GM19455 (cell line): ENCODE measurements around the gene DSN1.

Experiments
- ATAC-seq: cut with Tn5 transposase; IDR thresholded peaks from one replicate; pipeline ENCODE4 v1.9.1; 2021; ENCODE audit not compliant: unreplicated experiment

DSN1 gene

GRCh38 chr20:36796117-36796516 is 22.6 kb upstream of the DSN1 start:
- ATAC-seq = no peak

DNA sequence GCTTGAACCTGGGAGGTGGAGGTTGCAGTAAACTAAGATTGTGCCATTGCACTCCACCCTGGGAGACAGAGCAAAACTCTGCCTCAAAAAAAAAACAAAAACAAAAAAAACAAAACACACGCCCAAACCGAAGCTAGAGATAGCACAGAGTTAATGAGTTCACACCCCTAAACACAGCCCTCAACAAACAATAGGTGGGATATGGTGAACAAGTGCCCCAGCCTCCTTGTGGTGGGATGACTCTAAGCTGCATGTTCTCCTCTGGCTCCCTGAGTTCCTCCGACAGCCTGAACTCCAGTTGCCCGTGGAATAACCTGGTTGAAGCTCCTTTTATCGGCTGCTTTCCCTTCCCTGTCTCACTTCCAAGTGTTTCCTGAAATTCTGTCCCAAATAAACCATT is 22.1 kb upstream of the DSN1 start:
- no peak for ATAC-seq

- ATAC-seq = no peak
Measured at GRCh38 chr20:36794116-36794474, 20.5 kb upstream of the DSN1 start.

DNA sequence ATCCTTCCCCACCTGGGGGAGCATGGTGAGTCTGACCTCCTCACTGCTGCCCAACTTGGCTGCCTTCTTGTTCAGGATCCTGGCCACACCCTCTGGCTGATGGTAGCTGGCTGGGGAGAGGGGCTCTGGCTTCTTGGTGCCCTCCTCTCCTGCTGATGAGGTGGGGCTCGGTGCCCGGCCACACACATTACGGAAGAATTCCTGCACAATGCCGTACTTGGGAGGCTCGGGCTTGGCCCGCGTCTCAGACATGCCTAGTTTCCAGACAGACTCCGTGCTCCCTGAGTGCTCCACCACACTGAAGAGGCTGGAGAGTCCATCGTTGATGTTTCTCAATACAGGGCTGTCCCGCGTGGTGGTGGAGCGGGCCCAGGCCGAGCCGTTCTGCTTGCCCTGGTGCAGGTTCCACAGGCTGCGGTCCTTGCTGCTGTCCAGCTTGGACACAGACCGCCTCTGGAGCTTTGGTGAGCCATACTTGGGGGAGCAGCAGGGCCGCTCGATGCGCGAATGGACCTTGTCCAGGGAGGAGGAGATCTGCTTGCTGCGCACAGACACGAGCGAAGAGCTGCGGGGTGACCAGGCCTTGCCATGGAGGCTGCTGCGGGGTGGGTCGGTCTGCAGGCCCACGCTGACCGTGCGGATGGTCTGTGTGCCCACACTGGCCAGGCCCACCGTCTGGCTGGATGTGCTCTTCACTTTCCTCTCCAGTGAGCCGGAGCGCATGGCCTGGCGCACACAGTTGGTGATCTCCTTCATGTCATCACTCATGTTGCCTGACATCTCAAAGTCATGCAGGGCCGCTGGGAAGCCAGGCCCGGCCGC is 19.9 kb upstream of the DSN1 start:
- ATAC-seq = no peak

DNA sequence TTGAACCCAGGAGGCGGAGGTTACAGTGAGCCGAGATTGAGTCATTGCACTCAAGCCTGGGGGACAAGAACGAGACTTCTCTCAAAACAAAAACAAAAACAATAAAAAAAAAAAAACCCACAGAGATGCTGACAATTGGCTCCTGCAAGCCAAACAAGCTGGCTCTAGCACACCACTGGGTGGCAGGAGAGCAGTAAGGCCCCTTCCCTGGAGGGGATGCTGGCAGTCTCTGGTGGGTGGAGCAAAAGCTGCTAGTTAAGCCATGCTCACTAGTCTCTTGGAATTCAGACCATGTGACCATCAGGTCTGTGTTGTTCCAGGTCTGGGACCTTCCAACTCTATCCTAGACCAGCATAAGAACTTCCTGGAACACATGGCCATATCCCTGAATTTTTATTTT is 18.9 kb upstream of the DSN1 start:
- ATAC-seq = no peak

- ATAC-seq = no peak
Measured at GRCh38 chr20:36791862-36792261, 18.3 kb upstream of the DSN1 start.

- ATAC-seq = no peak
Measured at GRCh38 chr20:36786663-36787062, 13.1 kb upstream of the DSN1 start.

- no peak for ATAC-seq
Measured at GRCh38 chr20:36786246-36786645, 12.7 kb upstream of the DSN1 start.

DNA sequence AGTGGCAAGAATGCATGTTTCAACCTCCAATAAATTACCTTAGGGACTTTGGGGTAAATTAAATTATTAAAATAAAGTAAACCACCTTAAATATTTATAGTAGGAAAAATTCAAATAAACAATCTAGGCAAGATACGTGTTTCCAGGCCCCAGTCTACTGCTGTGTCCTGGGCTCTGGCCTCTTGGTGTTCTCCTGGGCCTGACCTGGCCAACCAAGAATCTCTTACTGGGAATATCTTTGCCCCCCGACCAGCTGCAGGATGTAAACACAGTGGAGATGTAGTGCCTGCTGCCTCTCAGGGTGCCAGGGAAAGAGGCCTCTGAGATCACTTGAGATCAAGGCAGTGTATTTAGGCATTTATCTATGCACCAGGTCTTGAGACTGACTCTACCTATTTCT is 11.7 kb upstream of the DSN1 start:
- no peak for ATAC-seq

GRCh38 chr20:36784900-36785299 is 11.3 kb upstream of the DSN1 start:
- ATAC-seq = no peak

DNA sequence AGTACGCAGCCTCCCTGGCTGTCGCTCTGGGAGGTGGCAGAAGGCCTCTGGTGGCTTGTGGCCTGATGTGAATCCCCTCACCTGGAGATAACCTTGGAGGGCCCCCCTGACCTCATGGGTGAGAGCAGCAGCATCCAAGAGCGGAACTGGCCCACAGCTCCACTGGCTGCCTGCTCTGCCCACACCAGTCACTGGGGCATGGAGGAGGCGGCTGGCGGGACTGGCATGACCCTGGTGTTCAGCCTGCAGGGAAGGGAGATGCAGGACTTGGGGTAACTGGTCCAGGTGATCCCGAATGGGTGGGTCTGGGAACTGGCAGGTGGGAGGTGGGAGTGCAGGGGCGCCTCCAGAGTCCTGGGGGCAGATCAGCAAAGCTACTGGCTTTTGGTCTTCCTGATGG is 10.6 kb upstream of the DSN1 start:
- no peak for ATAC-seq

DNA sequence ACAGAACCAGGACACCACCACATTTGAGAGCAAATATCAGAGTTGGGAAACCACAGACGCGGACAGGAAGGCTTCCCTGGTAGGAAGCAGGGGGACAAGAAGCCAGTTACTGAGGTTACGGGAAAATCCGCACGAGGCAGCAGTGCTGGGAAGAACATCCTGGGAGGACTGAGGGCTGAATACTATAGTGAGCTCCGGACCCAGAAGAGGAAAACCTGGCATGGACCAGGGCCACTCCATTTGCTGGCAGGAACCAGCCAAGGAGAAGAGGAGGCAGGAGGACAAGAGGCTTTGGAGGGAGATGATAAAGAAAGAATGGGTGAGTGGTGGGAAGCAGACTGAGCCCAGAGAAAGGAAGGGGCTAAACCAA is 6.1 kb upstream of the DSN1 start:
- no peak for ATAC-seq

- no peak for ATAC-seq
Measured at GRCh38 chr20:36778831-36779655, 5.5 kb upstream of the DSN1 start.

DNA sequence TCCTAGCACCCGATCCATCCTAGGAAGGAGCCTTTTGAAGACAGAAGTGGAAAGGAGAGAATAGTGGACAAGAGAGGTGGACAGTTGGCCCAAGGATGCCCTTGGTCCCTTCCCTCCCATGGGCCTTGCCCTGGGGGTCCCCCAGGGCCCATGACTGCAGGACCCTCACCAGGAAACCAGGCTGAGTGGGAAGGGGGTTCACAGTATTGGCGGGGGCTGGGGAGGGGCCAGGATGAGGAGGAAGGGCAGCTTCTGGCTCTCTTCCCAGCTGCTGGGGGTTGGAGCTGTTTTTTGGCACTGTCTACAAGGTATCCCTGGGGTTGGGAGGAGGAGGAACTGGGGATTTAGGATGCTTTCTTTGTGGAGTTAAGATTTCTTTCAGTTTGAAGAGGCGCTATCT is 4.0 kb upstream of the DSN1 start:
- no peak for ATAC-seq

- ATAC-seq = no peak
Measured at GRCh38 chr20:36777167-36777566, 3.6 kb upstream of the DSN1 start.

DNA sequence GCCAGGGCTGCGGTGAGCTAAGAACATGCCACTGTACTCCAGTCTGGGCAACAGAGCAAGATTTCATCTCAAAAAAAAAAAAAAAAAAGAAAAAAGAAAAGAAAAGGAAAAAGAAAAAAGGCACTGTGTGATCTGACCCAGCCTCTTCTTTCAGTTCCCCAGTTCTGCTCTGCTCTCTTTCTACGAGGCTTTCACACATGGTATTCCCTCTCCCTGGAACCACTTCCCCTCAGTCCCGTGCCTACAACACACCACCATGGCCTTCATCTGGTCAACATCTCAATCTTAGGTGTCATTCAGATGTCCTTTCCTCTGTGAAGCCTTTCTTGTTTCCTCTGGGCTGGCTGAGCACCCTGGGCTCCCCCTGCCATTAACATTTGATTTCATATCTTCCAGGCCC is 2.3 kb upstream of the DSN1 start:
- no peak for ATAC-seq

DNA sequence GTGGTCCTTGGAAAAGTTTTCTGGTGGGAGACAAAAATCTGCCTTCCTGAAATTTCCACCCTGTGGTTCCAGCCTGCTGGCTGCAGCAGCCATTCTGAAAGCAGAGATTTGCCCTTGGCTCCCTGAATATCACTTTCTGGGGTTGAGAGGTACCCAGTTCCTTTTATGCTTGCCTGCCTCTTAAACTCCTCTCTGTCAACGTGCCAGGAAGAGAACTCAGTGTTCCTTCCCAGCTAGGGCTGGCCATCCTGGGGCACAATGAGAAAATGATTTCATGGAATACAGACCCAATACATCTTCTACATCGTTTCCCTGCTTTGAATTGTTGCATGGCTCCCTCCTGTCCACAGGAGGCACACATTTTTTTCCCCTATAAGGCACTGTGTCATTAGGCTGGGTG is 1.6 kb upstream of the DSN1 start:
- ATAC-seq = no peak

GRCh38 chr20:36773107-36773596 is 411 bp downstream of the DSN1 start:
- ATAC-seq = no peak

DNA sequence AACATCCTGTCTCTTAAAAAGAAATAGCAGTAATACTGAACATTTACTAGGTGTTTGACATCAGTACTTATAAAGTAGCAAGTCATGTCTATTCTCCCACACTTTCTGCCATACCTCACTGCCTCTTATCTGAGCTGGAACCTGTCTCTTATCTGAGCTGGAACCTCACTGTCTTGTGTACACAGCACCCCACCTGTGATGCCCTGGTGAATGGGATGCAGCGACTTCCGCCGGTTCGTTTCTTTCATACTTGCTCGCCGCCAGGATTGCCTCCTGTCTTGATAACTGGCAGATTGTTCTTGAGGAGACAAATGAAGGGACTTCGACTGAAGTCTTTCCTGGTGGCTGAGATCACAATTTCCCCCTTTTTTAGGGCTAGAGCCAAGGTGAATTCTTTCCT is 2.9 kb downstream of the DSN1 start:
- ATAC-seq = no peak

GRCh38 chr20:36768768-36769430 is 4.7 kb downstream of the DSN1 start:
- no peak for ATAC-seq

DNA sequence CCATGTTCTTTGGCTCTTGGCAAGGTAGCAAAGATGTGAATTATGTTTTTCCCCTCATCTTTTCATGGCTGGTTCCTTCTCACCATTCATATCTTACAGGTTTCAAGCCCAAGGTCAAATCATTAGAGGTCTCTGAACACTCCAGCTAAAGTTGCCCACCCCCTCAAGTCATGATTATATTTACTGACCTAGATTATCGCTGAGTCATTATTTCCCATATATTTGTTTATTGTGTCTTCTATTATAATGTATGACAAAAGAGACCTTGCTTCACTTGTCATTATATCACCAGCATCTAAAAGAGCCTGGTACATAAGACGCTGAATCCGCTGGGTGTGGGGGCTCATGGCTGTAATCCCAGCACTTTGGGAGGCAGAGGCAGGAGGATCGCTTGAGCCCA is 12.4 kb downstream of the DSN1 start:
- ATAC-seq = no peak

DNA sequence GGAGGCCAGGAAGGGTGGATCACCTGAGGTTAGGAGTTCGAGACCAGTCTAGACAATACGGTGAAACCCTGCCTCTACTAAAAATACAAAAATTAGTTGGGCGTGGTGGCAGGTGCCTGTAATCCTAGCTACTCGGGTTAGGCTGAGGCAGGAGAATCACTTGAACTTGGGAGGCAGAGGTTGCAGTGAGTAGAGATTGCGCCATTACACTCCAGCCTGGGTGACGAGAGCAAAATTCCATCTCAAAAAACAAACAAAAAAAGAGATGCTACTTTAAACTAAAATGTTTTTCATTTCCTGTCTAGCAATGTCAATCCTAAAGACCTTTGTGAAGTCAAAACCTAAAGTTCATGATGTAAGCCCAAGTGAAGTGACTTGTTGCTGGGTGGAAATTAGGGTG is 12.9 kb downstream of the DSN1 start:
- no peak for ATAC-seq
